ENCODE data around the gene ZNF195. TPM values are rescaled to one million over a fixed set of nuclear protein-coding genes. Genes with fewer than 3 reads are reported as not detected.

ZNF195 gene
- total RNA-seq, 1 donor from 2014 or later: 72.2 TPM

DNA sequence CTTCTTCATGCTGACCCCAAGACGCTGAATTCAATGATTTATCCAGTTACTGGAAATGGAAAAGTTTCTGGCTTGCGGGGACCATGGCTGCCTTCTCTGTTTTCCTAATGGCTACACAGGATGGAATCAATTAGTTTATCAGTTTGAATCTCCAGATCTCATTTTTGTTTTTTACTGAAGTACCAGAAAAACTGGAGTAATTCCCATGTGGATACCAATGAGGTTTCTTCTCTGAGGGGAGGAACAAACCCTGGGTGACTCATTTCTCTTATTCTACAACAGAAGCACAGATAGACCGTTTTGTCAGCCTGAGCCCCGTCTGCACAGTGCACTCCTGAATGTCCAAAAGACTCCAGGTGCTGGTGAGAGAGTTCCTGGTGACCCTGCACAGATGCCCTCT is 3.4 kb downstream of the ZNF195 start:
- Histone ChIP-seq H3K36me3 (peaks cover 35% of the 10 kb centered on the region), H3F3A (ENCODE audit: low read depth) (peaks cover 13% of the 10 kb centered on the region), H4K20me1 (ENCODE audit: low read depth) (peaks cover 51% of the 10 kb centered on the region), H3K9ac (no peak overlapping the region), H3K4me1 (peaks cover 18% of the 10 kb centered on the region), H3K79me2 (ENCODE audit: low read depth) (peaks cover 84% of the 10 kb centered on the region), H3K27ac (no peak overlapping the region), H3K27me3 (no peaks in the 10 kb centered on the region), H3K9me3 (ENCODE audit: low read depth) (no peaks in the 10 kb centered on the region), H3K4me2 (peak overlapping the region; percentile 79), H3K4me3 (no peak overlapping the region), H2AFZ (replicated peaks) (no peak overlapping the region)
- Mint-ChIP-seq H3K27me3 (ENCODE audit: insufficient read depth, low read depth) (peaks cover 7% of the 10 kb centered on the region), H3K4me1 (peaks cover 7% of the 10 kb centered on the region), H3K27ac (no peak overlapping the region), H3K9me3 (peaks cover 81% of the 10 kb centered on the region), H3K4me3 (no peak overlapping the region), H3K36me3 (peaks cover 80% of the 10 kb centered on the region)
- no peak for DNase-seq (ENCODE audit: low spot score)
- no peak for TF ChIP-seq EZH2phosphoT487 (IDR thresholded peaks at IDR 0.05)
- TF ChIP-seq CTCF (IDR thresholded peaks at IDR 0.05): no peak
- TF ChIP-seq EZH2 (IDR thresholded peaks at IDR 0.05): no peak

DNA sequence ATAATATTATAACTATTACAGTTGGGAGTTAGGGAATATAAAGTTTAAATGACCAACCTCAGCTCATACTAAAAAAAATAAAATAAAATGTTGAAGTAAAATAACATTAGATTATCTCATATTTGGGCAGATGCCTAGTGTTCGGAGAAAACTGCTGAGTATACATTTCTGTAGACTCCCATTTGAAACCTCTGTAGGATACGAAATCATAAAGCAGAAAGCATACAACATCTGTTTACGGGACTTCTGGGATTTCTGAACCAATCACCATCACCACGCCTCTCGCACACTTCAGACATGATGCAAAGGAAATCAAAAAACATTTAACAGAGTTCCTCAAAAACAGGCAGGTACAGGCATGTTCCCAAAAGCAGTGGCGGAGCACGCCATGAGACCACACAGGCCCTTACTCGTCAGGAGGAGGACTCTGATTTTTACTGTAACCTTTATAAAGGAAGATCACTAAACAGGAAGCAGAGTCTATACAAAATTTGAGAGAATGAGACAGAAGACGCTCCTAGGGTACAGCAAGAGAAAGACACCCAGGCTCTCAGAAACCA is 8.6 kb downstream of the ZNF195 start:
- H3K36me3 ChIP-seq: peaks cover 77% of the 10 kb centered on the region
- peaks cover 27% of the 10 kb centered on the region for H4K20me1 ChIP-seq (ENCODE audit: low read depth)
- TF ChIP-seq EZH2phosphoT487 (IDR thresholded peaks at IDR 0.05) (no peak), CTCF (IDR thresholded peaks at IDR 0.05) (no peak), EZH2 (IDR thresholded peaks at IDR 0.05) (no peak)
- no peak overlapping the region for H3K27ac ChIP-seq
- no peaks in the 10 kb centered on the region for H3K4me1 ChIP-seq
- H3K4me2 ChIP-seq: no peak overlapping the region
- H3K27ac Mint-ChIP-seq: no peak overlapping the region
- no peak overlapping the region for H3K4me3 ChIP-seq
- H3F3A ChIP-seq (ENCODE audit: low read depth): peaks cover 3% of the 10 kb centered on the region
- no peaks in the 10 kb centered on the region for H3K4me1 Mint-ChIP-seq
- H3K36me3 Mint-ChIP-seq: peaks cover 91% of the 10 kb centered on the region
- H3K79me2 ChIP-seq (ENCODE audit: low read depth): peaks cover 93% of the 10 kb centered on the region
- H2AFZ ChIP-seq (replicated peaks): no peak overlapping the region
- no peaks in the 10 kb centered on the region for H3K27me3 Mint-ChIP-seq (ENCODE audit: insufficient read depth, low read depth)
- no peaks in the 10 kb centered on the region for H3K27me3 ChIP-seq
- peaks cover 87% of the 10 kb centered on the region for H3K9me3 Mint-ChIP-seq
- peaks cover 19% of the 10 kb centered on the region for H3K9me3 ChIP-seq (ENCODE audit: low read depth)
- no peak overlapping the region for H3K9ac ChIP-seq
- DNase-seq (ENCODE audit: low spot score): no peak
- no peak overlapping the region for H3K4me3 Mint-ChIP-seq

DNA sequence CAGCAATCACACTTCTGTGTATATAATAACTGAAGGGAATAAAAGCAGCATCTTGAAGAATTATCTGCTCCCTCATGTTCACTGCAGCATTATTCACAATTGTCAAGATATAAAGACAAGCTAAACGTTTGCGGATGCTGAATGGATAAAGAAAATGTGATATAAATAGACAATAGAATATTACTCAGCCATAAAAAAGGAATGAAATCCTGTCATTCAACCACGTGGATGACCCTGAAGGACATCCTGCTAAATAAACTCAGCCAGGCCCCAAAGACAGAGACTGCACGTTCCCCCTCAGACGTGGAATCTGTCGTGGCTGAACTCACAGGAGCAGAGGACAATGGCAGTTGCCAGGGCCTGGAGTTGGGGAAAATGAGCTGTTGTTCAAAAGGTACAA is 9.6 kb downstream of the ZNF195 start:
- peaks cover 92% of the 10 kb centered on the region for H3K36me3 Mint-ChIP-seq
- no peak overlapping the region for H3K4me3 Mint-ChIP-seq
- no peak overlapping the region for H3K27ac ChIP-seq
- no peak for TF ChIP-seq EZH2 (IDR thresholded peaks at IDR 0.05)
- TF ChIP-seq EZH2phosphoT487 (IDR thresholded peaks at IDR 0.05): no peak
- TF ChIP-seq CTCF (IDR thresholded peaks at IDR 0.05): no peak
- no peak overlapping the region for H3K4me3 ChIP-seq
- peaks cover 93% of the 10 kb centered on the region for H3K79me2 ChIP-seq (ENCODE audit: low read depth)
- no peak overlapping the region for H3K4me2 ChIP-seq
- H3K27me3 ChIP-seq: no peaks in the 10 kb centered on the region
- no peak overlapping the region for H2AFZ ChIP-seq (replicated peaks)
- peaks cover 30% of the 10 kb centered on the region for H3K9me3 ChIP-seq (ENCODE audit: low read depth)
- peaks cover 88% of the 10 kb centered on the region for H3K36me3 ChIP-seq
- H3K4me1 ChIP-seq: no peaks in the 10 kb centered on the region
- peaks cover 87% of the 10 kb centered on the region for H3K9me3 Mint-ChIP-seq
- no peaks in the 10 kb centered on the region for H3K4me1 Mint-ChIP-seq
- no peaks in the 10 kb centered on the region for H3K27me3 Mint-ChIP-seq (ENCODE audit: insufficient read depth, low read depth)
- no peak overlapping the region for H3K9ac ChIP-seq
- DNase-seq (ENCODE audit: low spot score): no peak
- H3K27ac Mint-ChIP-seq: no peak overlapping the region
- peaks cover 16% of the 10 kb centered on the region for H4K20me1 ChIP-seq (ENCODE audit: low read depth)
- peaks cover 3% of the 10 kb centered on the region for H3F3A ChIP-seq (ENCODE audit: low read depth)

Data from neural progenitor cell (in vitro differentiated cells).